ENCODE measurements around the gene RNF14. TPM values are rescaled to one million over a fixed set of nuclear protein-coding genes. Genes with fewer than 3 reads are reported as not detected.

Gene RNF14
- total RNA-seq, 1 experiment from 2014 or later, result 20.1 TPM

- H3K4me2 ChIP-seq (ENCODE audit: insufficient read depth, insufficient read length, low read length), result no peak overlapping the region
- H3K9ac ChIP-seq (ENCODE audit: extremely low read depth, insufficient read length, low read length), result no peak overlapping the region
- no peaks in the 10 kb centered on the region for H3K23me2 ChIP-seq (ENCODE audit: insufficient read length, low read depth, low read length, poor library complexity, severe bottlenecking)
- H3K23ac ChIP-seq (ENCODE audit: insufficient read length, low read depth, low read length), result no peak overlapping the region
- Mint-ChIP-seq H3K27ac (no peak overlapping the region; a peak in 1 of 7 replicates), H3K36me3 (ENCODE audit: insufficient read depth in 1 of 3, low read depth in 3 of 3) (peaks cover 8 to 44% (median 40%) of the 10 kb centered on the region in 3 experiments; a peak in 6 of 7 replicates), H3K9me3 (no peaks in the 10 kb centered on the region), H3K4me1 (no peaks in the 10 kb centered on the region), H3K27me3 (ENCODE audit: low read depth) (no peaks in the 10 kb centered on the region), H3K4me3 (no peak overlapping the region)
- WGBS (ENCODE audit: extremely low coverage, insufficient read length, low lambda C conversion rate), result no CpG with 5 or more reads among the region's 6 CpGs
- DNase-seq, result no peak
- no peaks in the 10 kb centered on the region for H4K20me1 ChIP-seq (ENCODE audit: control insufficient read depth, insufficient read depth, insufficient read length)
- H4K91ac ChIP-seq (ENCODE audit: insufficient read length, low read depth, low read length), result no peak overlapping the region
- H2AFZ ChIP-seq (ENCODE audit: low read length), result no peak overlapping the region
- no peak overlapping the region for H3K4ac ChIP-seq (ENCODE audit: low read depth, low read length)
- no peak overlapping the region for H2BK12ac ChIP-seq (ENCODE audit: insufficient read length, low read depth, low read length)
- no peak overlapping the region for H3T11ph ChIP-seq (ENCODE audit: low read length)
- H2BK15ac ChIP-seq (ENCODE audit: low read depth, low read length), result no peak overlapping the region
- H2AK5ac ChIP-seq (ENCODE audit: insufficient read length, low read length), result no peak overlapping the region
- H4K8ac ChIP-seq (replicated peaks; ENCODE audit: insufficient read length, low read depth, low read length), result no peak overlapping the region
- H3K9me3 ChIP-seq (ENCODE audit: control insufficient read depth, low read depth, low read length), result no peaks in the 10 kb centered on the region
- H2BK20ac ChIP-seq (ENCODE audit: low read depth, low read length, poor library complexity, severe bottlenecking), result no peak overlapping the region
- H3K18ac ChIP-seq (ENCODE audit: insufficient read length, low read depth, low read length), result no peak overlapping the region
- no peak overlapping the region for H3K27ac ChIP-seq (ENCODE audit: insufficient read length, low read depth, low read length)
- TF ChIP-seq CTCF (conservative IDR thresholded peaks at IDR 0.05), result no peak
- H4K5ac ChIP-seq (ENCODE audit: insufficient read length, low read depth, low read length), result no peak overlapping the region
- no peak overlapping the region for H3K56ac ChIP-seq (ENCODE audit: insufficient read length, low read depth, low read length)
- H3K4me1 ChIP-seq (ENCODE audit: insufficient read depth, low read length), result no peaks in the 10 kb centered on the region
- H2BK120ac ChIP-seq (ENCODE audit: low read depth, low read length, poor library complexity, severe bottlenecking), result no peak overlapping the region
- H3K14ac ChIP-seq (ENCODE audit: insufficient read depth, low read length), result no peak overlapping the region
- H2BK5ac ChIP-seq (ENCODE audit: insufficient read length, low read length), result no peak overlapping the region
- H3K27me3 ChIP-seq (ENCODE audit: insufficient read depth, low read length), result no peaks in the 10 kb centered on the region
- no peaks in the 10 kb centered on the region for H3K79me1 ChIP-seq (ENCODE audit: insufficient read depth, low read depth, low read length, poor library complexity, severe bottlenecking)
- H3K79me2 ChIP-seq (ENCODE audit: insufficient read depth, low read length), result no peaks in the 10 kb centered on the region
These were observed 7.3 kb downstream of the RNF14 start for GRCh38 chr5:141976176-141976575.
